Panc1 (cell line): ENCODE data around the gene ZNF586. TPM values are rescaled to one million over a fixed set of nuclear protein-coding genes. Genes with fewer than 3 reads are reported as not detected.

ENCODE experiments used
- ATAC-seq: fragments of 200-7000 bp; cut with Tn5 transposase; 2 replicates; pipeline ENCODE4 v1.9.1; 2020; ENCODE audit warnings: mild to moderate bottlenecking, moderate library complexity
- BruUV-seq: library from RNA; stranded (reverse); fragments of 400-500 nt; replicated peaks from 2 replicates; lab custom pipeline; 2021; lab: Mats Ljungman, UMichigan
- CTCF ChIA-PET: fragments of 300-600 bp; sonication (Branson Sonifier 250); formaldehyde crosslinking; loops from one replicate; lab custom pipeline; 2022; ENCODE audit warnings: antibody characterized with exemption; lab: Charles Lee
- POLR2A ChIA-PET: fragments of 300-600 bp; sonication (Branson Sonifier 250); formaldehyde crosslinking; loops from one replicate; lab custom pipeline; 2022; ENCODE audit warnings: antibody characterized with exemption; lab: Charles Lee
- DNase-seq: peaks from one replicate; pipeline ENCODE4 v3.0.0-alpha.2; 2010; ENCODE audit warnings: low read depth, low spot score
- H3K27ac ChIP-seq: 2 replicates; pipeline ENCODE4 v1.5.1; 2011; ENCODE audit warnings: mild to moderate bottlenecking, low read length, inconsistent platforms
- H3K27me3 ChIP-seq: fragments of 200-500 bp; sonication (Bioruptor generic); 2 replicates; pipeline ENCODE4 v1.6.0; 2014; ENCODE audit warnings: low read length, inconsistent platforms; ENCODE audit not compliant: control insufficient read depth, insufficient read depth
- H3K36me3 ChIP-seq: fragments of 200-500 bp; sonication (Bioruptor generic); 2 replicates; pipeline ENCODE4 v1.5.1; 2014; ENCODE audit warnings: inconsistent platforms, mild to moderate bottlenecking, low read length, moderate library complexity; ENCODE audit not compliant: control insufficient read depth, insufficient read depth
- H3K4me1 ChIP-seq: 2 replicates; pipeline ENCODE4 v1.5.1; 2011; ENCODE audit warnings: inconsistent platforms, mild to moderate bottlenecking, low read length, moderate library complexity; ENCODE audit not compliant: control insufficient read depth, insufficient read depth
- H3K4me3 ChIP-seq, 2 experiments: 2 replicates each; pipeline ENCODE4 v1.5.1; 2011 to 2012; ENCODE audit warnings: low read depth in 2 of 2, low read length in 2 of 2, mild to moderate bottlenecking in 2 of 2, inconsistent platforms in 1 of 2, moderate library complexity in 1 of 2
- H3K9me3 ChIP-seq: fragments of 200-500 bp; sonication (Bioruptor generic); 2 replicates; pipeline ENCODE4 v1.5.1; 2014; ENCODE audit warnings: low read depth, mild to moderate bottlenecking, inconsistent platforms, low read length, moderate library complexity; ENCODE audit not compliant: control insufficient read depth, insufficient read depth
- POLR2AphosphoS5 ChIP-seq: IDR thresholded peaks from 2 replicates; pipeline ENCODE4 v1.6.1; 2012; ENCODE audit warnings: mild to moderate bottlenecking, low read depth, low read length, moderate library complexity
- SIN3A ChIP-seq: IDR thresholded peaks from 2 replicates; pipeline ENCODE4 v1.6.1; 2012; ENCODE audit warnings: low read depth, mild to moderate bottlenecking, low read length, moderate library complexity, borderline replicate concordance; ENCODE audit not compliant: insufficient read depth
- TCF7L2 ChIP-seq: IDR thresholded peaks from 2 replicates; pipeline ENCODE4 v1.6.1; 2011; ENCODE audit warnings: mild to moderate bottlenecking, low read depth, low read length, inconsistent platforms
- in situ Hi-C: cut with HindIII; loops from 2 replicates; pipeline ENCODE4 v1.10.0; 2016; ENCODE audit warnings: low sequenced_read_pairs, low pct_unique_long_range_greater_than_20kb
- intact Hi-C: fragments of 100-400 bp; cut with micrococcal nuclease; formaldehyde crosslinking; loops from one replicate; pipeline ENCODE4 v1.10.0; 2022; ENCODE audit not compliant: unreplicated experiment
- total RNA-seq: library from RNA; stranded (reverse); gene quantifications from one replicate; pipeline ENCODE4 v1.2.1, GENCODE V29; 2021; ENCODE audit not compliant: unreplicated experiment
- TF ChIP-seq, protein P1 (sequence below): fragments of 450-650 bp; IDR thresholded peaks from 2 replicates; pipeline ENCODE4 v1.5.1; 2017; ENCODE audit warnings: mild to moderate bottlenecking
- TF ChIP-seq, protein P2 (sequence below), 2 experiments: IDR thresholded peaks; 2 replicates each; pipeline ENCODE4 v1.6.1; 2011 to 2012; ENCODE audit warnings: low read depth in 2 of 2, control low read depth in 1 of 2, low read length in 1 of 2, mild to moderate bottlenecking in 1 of 2, moderate library complexity in 1 of 2; ENCODE audit not compliant: insufficient read depth in 1 of 2

ZNF586 gene
- total RNA-seq, 1 experiment from 2014 or later, result 10.7 TPM

DNA sequence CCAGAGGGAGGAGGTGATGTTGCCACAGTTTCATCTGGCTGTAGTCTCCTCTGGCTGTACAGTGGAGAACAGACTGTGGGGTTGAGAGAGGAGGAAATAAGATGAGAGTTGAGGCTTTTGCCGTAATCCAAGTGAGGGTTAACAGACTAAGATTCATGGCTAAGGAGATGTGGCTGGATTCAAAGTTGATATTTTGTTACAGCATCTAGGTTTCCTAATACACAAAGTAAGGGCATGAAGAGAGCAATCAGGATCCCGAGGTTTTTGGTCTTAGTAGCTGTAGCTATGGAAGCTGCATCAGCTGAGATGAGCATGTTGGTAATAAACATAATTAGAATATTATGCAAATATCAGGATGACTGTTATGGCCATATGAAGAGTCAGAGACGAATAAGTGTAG, 21.4 kb upstream of the ZNF586 start:
- Histone ChIP-seq H3K4me3 (peak overlapping the region in 1 of 2 experiments; percentile 87; a peak in 2 of 4 replicates), H3K9me3 (peaks cover 49% of the 10 kb centered on the region), H3K36me3 (peaks cover 15% of the 10 kb centered on the region), H3K4me1 (0 out of 2 replicates have a peak, but pooled peaks cover 2% of the 10 kb centered on the region), H3K27ac (no peak overlapping the region), H3K27me3 (no peaks in the 10 kb centered on the region)
- ATAC-seq (no peak), DNase-seq (no peak)
- no peak for TF ChIP-seq POLR2AphosphoS5
- TF ChIP-seq, protein P1, sequence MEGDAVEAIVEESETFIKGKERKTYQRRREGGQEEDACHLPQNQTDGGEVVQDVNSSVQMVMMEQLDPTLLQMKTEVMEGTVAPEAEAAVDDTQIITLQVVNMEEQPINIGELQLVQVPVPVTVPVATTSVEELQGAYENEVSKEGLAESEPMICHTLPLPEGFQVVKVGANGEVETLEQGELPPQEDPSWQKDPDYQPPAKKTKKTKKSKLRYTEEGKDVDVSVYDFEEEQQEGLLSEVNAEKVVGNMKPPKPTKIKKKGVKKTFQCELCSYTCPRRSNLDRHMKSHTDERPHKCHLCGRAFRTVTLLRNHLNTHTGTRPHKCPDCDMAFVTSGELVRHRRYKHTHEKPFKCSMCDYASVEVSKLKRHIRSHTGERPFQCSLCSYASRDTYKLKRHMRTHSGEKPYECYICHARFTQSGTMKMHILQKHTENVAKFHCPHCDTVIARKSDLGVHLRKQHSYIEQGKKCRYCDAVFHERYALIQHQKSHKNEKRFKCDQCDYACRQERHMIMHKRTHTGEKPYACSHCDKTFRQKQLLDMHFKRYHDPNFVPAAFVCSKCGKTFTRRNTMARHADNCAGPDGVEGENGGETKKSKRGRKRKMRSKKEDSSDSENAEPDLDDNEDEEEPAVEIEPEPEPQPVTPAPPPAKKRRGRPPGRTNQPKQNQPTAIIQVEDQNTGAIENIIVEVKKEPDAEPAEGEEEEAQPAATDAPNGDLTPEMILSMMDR, result no peak
- TF ChIP-seq, protein P2, sequence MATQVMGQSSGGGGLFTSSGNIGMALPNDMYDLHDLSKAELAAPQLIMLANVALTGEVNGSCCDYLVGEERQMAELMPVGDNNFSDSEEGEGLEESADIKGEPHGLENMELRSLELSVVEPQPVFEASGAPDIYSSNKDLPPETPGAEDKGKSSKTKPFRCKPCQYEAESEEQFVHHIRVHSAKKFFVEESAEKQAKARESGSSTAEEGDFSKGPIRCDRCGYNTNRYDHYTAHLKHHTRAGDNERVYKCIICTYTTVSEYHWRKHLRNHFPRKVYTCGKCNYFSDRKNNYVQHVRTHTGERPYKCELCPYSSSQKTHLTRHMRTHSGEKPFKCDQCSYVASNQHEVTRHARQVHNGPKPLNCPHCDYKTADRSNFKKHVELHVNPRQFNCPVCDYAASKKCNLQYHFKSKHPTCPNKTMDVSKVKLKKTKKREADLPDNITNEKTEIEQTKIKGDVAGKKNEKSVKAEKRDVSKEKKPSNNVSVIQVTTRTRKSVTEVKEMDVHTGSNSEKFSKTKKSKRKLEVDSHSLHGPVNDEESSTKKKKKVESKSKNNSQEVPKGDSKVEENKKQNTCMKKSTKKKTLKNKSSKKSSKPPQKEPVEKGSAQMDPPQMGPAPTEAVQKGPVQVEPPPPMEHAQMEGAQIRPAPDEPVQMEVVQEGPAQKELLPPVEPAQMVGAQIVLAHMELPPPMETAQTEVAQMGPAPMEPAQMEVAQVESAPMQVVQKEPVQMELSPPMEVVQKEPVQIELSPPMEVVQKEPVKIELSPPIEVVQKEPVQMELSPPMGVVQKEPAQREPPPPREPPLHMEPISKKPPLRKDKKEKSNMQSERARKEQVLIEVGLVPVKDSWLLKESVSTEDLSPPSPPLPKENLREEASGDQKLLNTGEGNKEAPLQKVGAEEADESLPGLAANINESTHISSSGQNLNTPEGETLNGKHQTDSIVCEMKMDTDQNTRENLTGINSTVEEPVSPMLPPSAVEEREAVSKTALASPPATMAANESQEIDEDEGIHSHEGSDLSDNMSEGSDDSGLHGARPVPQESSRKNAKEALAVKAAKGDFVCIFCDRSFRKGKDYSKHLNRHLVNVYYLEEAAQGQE (IDR thresholded peaks at IDR 0.05; ENCODE audit: insufficient read depth in 1 of 2, low read depth in 2 of 2, low read length in 1 of 2), result no peak
- no peak for TF ChIP-seq TCF7L2
- TF ChIP-seq SIN3A, result no peak
- POLR2A ChIA-PET, result no interaction called here
- CTCF ChIA-PET, result no interaction called here
- no TSS peak for BruUV-seq
- intact Hi-C loops, result no loop called here
- in situ Hi-C loops, result no loop called here

DNA sequence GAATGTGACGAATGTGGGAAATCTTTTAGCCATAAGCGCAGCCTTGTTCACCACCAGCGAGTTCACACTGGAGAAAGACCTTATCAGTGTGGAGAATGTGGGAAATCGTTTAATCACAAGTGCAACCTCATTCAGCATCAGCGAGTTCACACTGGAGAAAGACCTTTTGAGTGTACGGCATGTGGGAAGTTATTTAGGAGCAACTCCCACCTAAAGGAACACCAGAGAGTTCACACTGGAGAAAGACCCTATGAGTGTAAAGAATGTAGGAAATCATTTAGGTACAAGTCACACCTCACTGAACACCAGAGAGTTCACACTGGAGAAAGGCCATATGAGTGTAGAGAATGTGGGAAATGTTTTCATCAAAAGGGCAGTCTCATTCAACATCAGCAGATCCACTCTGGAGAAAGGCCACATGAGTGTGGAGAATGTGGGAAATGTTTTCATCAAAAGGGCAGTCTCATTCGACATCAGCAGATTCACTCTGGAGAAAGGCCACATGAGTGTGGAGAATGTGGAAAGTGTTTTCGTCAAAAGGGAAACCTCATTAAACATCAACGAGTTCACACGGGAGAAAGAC, 15.3 kb upstream of the ZNF586 start:
- no peak overlapping the region for H3K27ac ChIP-seq
- H3K4me3 ChIP-seq, result no peak overlapping the region
- no peaks in the 10 kb centered on the region for H3K27me3 ChIP-seq
- ChIA-PET CTCF (no interaction called here), POLR2A (no interaction called here)
- H3K4me1 ChIP-seq, result no peaks in the 10 kb centered on the region
- in situ Hi-C loops, result no loop called here
- peaks cover 63% of the 10 kb centered on the region for H3K9me3 ChIP-seq
- TF ChIP-seq, protein P2 (IDR thresholded peaks at IDR 0.05; ENCODE audit: insufficient read depth in 1 of 2, low read depth in 2 of 2, low read length in 1 of 2), result no peak
- TF ChIP-seq POLR2AphosphoS5, result no peak
- intact Hi-C loops, result no loop called here
- H3K36me3 ChIP-seq, result peaks cover 23% of the 10 kb centered on the region
- DNase-seq (no peak), ATAC-seq (no peak)
- BruUV-seq, result TSS peak; percentile 16
